Activated B cell treated with CpG ODN at 0.5 μM for 24 hours (primary cell): ENCODE data around the gene SLC4A5. TPM values are rescaled to one million over a fixed set of nuclear protein-coding genes. Genes with fewer than 3 reads are reported as not detected.
"Not testable (repeated sequence)": the region's sequence is repeated elsewhere in the genome, so short reads cannot be mapped to it uniquely, and the experiment has no call there.

Source experiments
- ATAC-seq: fragments of 200-7000 bp; cut with Tn5 transposase; one replicate; pipeline ENCODE4 v1.10.0; 2021; ENCODE audit warnings: low read depth, mild to moderate bottlenecking, moderate library complexity
- CTCF ChIA-PET: fragments of 350-600 bp; sonication (Branson Sonifier 250); formaldehyde crosslinking; loops from one replicate; lab custom pipeline; 2021; ENCODE audit warnings: antibody characterized with exemption; lab: Charles Lee
- POLR2A ChIA-PET: fragments of 350-600 bp; sonication (Branson Sonifier 250); formaldehyde crosslinking; loops from one replicate; lab custom pipeline; 2021; ENCODE audit warnings: antibody characterized with exemption; lab: Charles Lee
- DNase-seq: peaks from one replicate; pipeline ENCODE4 v3.0.0; 2022
- H3K27ac Mint-ChIP-seq: one replicate; pipeline ENCODE4 v1.8.0; 2020; ENCODE audit warnings: mixed read lengths
- H3K27me3 Mint-ChIP-seq: one replicate; pipeline ENCODE4 v1.8.0; 2021; ENCODE audit warnings: mixed read lengths
- H3K36me3 Mint-ChIP-seq: one replicate; pipeline ENCODE4 v1.8.0; 2021; ENCODE audit warnings: low read depth, mixed read lengths
- H3K4me1 Mint-ChIP-seq: one replicate; pipeline ENCODE4 v1.8.0; 2021; ENCODE audit warnings: mixed read lengths
- H3K4me3 Mint-ChIP-seq: one replicate; pipeline ENCODE4 v1.8.0; 2020; ENCODE audit warnings: mild to moderate bottlenecking, mixed read lengths
- H3K9me3 Mint-ChIP-seq: one replicate; pipeline ENCODE4 v1.8.0; 2020; ENCODE audit warnings: mixed read lengths
- intact Hi-C: fragments of 100-400 bp; cut with micrococcal nuclease; formaldehyde crosslinking; loops from one replicate; pipeline ENCODE4 v1.15.1; 2024
- total RNA-seq: library from RNA; stranded (reverse); gene quantifications from 2 replicates; pipeline ENCODE4 v1.2.3, GENCODE V29; 2022
- TF ChIP-seq, protein P1 (sequence below): fragments of 200-600 bp; IDR thresholded peaks from one replicate; pipeline ENCODE4 v1.8.0; 2022; ENCODE audit warnings: antibody characterized with exemption, mild to moderate bottlenecking

SLC4A5 gene
- total RNA-seq, 1 donor from 2014 or later: 5.9 TPM

DNA sequence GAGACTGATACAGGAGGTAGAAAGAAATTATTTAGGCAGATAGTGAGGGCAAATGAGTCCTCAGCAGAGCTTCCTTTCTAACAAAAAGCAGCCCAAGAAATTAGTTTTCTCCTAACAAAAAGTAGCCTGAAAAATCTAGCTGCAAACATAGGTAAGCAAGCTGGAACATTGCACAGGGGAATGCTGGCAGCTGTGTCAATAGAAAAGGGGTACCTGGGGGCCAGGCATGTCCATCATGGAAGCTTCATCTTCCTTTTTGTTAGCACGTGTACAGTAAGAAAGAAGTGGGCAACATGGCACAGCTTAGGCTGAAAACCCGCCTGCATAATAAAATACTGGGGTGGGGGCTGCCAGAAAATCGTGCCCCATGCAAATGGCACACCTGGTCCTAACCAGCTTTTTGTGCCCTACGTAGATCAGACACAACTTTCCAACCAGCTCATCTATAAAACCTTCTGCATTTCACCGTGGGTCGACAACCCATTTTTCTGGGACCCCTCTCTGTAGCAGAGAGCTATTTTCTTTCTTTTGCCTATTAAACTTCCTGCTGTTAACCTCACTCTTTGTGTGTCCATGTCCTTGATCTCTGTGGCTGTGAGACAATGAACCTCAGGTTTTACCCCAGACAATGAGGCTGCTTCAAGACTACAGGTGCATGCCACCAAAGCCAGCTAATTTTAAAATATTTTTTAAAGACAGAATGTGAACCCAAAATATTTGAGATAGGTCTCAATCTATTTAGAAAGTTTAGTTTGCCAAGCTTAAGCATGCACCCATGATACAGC is 151.4 kb downstream of the SLC4A5 start:
- CTCF ChIA-PET: interaction anchor here (1.2 kb wide), 1 partner anchor 13 kb away, joined by 4 read pairs; the partner anchor contains the start of gene MOB1A

DNA sequence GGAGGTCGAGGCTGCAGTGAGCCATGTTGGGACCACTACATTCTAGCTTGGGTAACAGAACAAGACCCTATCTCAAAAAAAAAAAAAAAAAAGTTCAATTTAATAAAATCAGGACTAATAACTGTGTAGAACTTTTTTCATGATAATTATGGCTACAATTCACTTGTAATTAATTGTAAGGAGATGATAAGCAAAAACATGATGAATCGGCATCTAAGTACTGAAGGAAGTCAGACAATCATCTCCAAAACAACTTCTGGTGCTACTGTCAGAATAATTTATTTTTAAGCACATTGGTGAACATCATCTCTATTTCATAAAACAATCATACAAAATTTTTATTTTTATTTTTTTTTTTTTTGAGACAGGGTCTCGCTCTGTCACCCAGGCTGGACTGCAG is 154.5 kb downstream of the SLC4A5 start:
- DNase-seq: no peak
- ATAC-seq: no peak
- H3K9me3 Mint-ChIP-seq: no peaks in the 10 kb centered on the region
- H3K4me1 Mint-ChIP-seq: peaks cover 36% of the 10 kb centered on the region
- CTCF ChIA-PET: no interaction called here
- POLR2A ChIA-PET: interaction anchor here (4.7 to 7.1 kb wide), 2 partner anchors 10 kb away, joined by 21 to 113 read pairs; partner anchors contain the start of genes MOB1A and MTHFD2
- no peak overlapping the region for H3K27ac Mint-ChIP-seq
- TF ChIP-seq, protein P1, sequence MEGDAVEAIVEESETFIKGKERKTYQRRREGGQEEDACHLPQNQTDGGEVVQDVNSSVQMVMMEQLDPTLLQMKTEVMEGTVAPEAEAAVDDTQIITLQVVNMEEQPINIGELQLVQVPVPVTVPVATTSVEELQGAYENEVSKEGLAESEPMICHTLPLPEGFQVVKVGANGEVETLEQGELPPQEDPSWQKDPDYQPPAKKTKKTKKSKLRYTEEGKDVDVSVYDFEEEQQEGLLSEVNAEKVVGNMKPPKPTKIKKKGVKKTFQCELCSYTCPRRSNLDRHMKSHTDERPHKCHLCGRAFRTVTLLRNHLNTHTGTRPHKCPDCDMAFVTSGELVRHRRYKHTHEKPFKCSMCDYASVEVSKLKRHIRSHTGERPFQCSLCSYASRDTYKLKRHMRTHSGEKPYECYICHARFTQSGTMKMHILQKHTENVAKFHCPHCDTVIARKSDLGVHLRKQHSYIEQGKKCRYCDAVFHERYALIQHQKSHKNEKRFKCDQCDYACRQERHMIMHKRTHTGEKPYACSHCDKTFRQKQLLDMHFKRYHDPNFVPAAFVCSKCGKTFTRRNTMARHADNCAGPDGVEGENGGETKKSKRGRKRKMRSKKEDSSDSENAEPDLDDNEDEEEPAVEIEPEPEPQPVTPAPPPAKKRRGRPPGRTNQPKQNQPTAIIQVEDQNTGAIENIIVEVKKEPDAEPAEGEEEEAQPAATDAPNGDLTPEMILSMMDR: no peak
- no peaks in the 10 kb centered on the region for H3K27me3 Mint-ChIP-seq
- H3K36me3 Mint-ChIP-seq: no peaks in the 10 kb centered on the region
- H3K4me3 Mint-ChIP-seq: no peak overlapping the region
- intact Hi-C loops: no loop called here

More for the DNA sequence above, 151.4 kb downstream of the SLC4A5 start:
- no peaks in the 10 kb centered on the region for H3K36me3 Mint-ChIP-seq
- intact Hi-C loops: no loop called here
- POLR2A ChIA-PET: interaction anchor here (0.7 to 3.5 kb wide), 5 partner anchors 10 to 265 kb away, joined by 3 to 35 read pairs (median 3); partner anchors contain the start of gene MOB1A
- no peak overlapping the region for H3K4me3 Mint-ChIP-seq
- no peaks in the 10 kb centered on the region for H3K27me3 Mint-ChIP-seq
- H3K27ac Mint-ChIP-seq: no peak overlapping the region
- no peak for ATAC-seq
- no peaks in the 10 kb centered on the region for H3K9me3 Mint-ChIP-seq
- peaks cover 7% of the 10 kb centered on the region for H3K4me1 Mint-ChIP-seq
- no peak for DNase-seq
- TF ChIP-seq, protein P1: no peak

DNA sequence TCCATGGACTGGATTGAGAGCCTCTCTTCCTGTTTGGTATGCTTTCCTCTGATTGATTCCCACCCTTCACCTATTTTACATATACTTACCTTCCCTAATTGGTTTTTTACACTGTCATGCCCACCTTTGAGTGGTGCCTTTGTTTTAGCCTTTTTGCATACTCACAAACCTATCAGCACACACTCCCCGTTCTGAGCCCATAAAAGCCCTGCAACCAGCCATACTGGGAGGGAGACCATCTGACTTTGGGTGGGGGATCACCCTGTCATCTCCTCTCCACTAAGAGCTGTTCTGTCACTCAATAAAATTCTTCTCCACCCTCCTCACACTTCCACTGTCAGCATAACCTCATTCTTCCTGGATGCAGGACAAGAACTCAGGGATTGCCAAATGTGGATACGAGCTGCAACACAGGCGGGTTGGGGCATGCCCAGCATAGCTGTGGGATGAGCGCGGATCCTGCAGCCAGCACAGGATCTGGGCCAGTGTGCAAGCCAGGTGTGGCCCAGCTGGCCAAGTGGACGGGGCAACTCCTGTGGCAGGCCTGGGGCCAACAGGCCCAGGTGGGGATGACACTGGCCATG is 155.1 kb downstream of the SLC4A5 start:
- CTCF ChIA-PET: no interaction called here
- intact Hi-C loops: no loop called here
- Mint-ChIP-seq H3K9me3 (no peaks in the 10 kb centered on the region), H3K27ac (peak overlapping the region; percentile 5), H3K27me3 (no peaks in the 10 kb centered on the region), H3K4me3 (no peak overlapping the region), H3K36me3 (no peaks in the 10 kb centered on the region), H3K4me1 (peaks cover 39% of the 10 kb centered on the region)
- DNase-seq (no peak), ATAC-seq (no peak)
- POLR2A ChIA-PET: interaction anchor here (4.7 to 7.1 kb wide), 2 partner anchors 10 kb away, joined by 21 to 113 read pairs; partner anchors contain the start of genes MOB1A and MTHFD2
- TF ChIP-seq, protein P1: no peak

DNA sequence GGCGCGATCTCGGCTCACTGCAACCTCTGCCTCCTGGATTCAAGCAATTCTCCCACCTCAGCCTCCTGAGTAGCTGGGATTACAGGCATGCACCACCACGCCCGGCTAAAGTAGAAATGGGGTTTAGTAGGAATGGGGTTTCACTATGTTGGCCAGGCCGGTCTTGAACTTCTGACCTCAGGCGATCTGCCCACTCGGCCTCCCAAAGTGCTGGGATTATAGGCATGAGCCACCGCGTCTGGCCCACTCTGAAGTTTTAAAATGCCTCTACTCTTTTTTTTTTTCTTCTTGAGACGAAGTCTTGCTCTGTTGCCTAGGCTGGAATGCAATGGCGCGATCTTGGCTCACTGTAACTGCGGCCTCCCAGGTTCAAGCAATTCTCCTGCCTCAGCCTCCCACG is 156.5 kb downstream of the SLC4A5 start:
- ChIA-PET CTCF (interaction anchor here (1.2 kb wide), 1 partner anchor 12 kb away, joined by 5 read pairs; the partner anchor contains the start of gene MTHFD2), POLR2A (interaction anchor here (0.6 to 7.1 kb wide), 5 partner anchors 8 to 23 kb away, joined by 3 to 113 read pairs (median 13); partner anchors contain the start of genes MOB1A and MTHFD2)
- Mint-ChIP-seq H3K27ac (peak overlapping the region; percentile 99), H3K4me1 (peaks cover 47% of the 10 kb centered on the region)
- DNase-seq, H3K9me3 Mint-ChIP-seq, H3K27me3 Mint-ChIP-seq, ATAC-seq, H3K36me3 Mint-ChIP-seq, intact Hi-C loops, H3K4me3 Mint-ChIP-seq: not testable (repeated sequence)

DNA sequence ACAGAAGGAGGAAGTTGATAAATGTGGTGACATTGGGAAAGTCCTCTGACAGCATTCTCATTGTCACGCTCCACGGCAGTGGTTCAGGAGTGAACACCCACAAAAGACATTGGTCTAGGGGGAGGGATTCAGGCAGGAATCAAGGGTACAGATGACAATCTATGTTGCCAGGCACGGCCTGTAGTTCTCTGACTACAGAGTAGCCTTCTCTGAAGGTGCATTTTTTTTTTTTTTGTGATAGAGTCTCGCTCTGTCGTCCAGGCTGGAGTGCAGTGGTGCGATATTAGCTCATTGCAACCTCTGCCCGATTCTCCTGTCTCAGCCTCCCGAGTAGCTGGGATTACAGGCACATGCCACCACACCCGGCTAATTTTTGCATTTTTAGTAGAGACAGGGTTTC is 157.2 kb downstream of the SLC4A5 start:
- ChIA-PET CTCF (interaction anchor here (1.2 kb wide), 1 partner anchor 12 kb away, joined by 5 read pairs; the partner anchor contains the start of gene MTHFD2), POLR2A (interaction anchor here (0.6 to 7.1 kb wide), 13 partner anchors 8 to 358 kb away, joined by 3 to 113 read pairs (median 5); partner anchors contain the start of genes BOLA3, MOB1A, MTHFD2 and WBP1)
- no peaks in the 10 kb centered on the region for H3K9me3 Mint-ChIP-seq
- intact Hi-C loops: no loop called here
- DNase-seq: peak; percentile 48
- peaks cover 52% of the 10 kb centered on the region for H3K4me1 Mint-ChIP-seq
- peak overlapping the region; percentile 99 for H3K27ac Mint-ChIP-seq
- TF ChIP-seq, protein P1: no peak
- no peaks in the 10 kb centered on the region for H3K27me3 Mint-ChIP-seq
- ATAC-seq: peak; percentile 80
- H3K36me3 Mint-ChIP-seq: no peaks in the 10 kb centered on the region
- peak overlapping the region; percentile 82 for H3K4me3 Mint-ChIP-seq
